Measurements from ENCODE around the gene ADORA2A. TPM values are rescaled to one million over a fixed set of nuclear protein-coding genes. Genes with fewer than 3 reads are reported as not detected.
"Not testable (repeated sequence)": the region's sequence is repeated elsewhere in the genome, so short reads cannot be mapped to it uniquely, and the experiment has no call there.

ADORA2A gene
- total RNA-seq, 2 donors from 2014 or later, result 1.9 to 2.6 TPM

DNA sequence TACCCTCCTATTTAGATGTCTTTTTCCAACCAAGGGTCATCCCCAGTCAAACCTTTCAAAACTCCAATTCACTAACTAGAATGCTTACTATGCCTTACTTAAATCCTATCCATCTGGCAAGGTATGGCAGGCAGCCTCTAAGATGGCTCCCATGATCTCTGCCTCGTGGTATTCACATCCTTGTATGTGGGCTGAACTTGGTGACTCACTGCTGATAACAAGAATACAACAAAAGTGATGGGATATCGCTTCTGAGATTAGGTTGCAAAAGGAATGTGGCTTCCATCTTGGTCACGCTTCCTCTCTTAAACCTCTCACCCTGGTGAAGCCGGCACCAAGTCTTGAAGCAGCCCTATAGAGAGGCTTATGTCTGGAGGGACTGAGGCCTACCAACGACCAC lies 38.2 kb downstream of the ADORA2A start:
- no peak for DNase-seq (ENCODE audit: low spot score)

DNA sequence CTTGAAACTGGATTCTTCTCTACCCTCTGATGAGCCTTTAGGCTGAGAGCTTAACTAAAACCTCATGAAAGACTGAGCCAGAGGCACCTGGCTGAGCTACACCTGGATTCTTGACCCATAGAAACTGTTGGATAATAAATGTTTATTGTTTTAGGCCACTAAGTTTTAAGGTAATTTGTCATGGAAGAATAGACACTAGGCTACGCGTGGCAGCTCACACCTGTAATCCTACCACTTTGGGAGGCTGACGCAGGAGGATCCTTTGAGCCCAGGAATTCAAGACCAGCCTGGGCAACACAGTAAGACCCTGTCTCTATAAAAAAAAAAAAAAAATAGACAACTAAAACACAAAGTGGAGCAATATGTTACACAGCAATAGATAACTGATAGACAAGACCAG lies 38.6 kb downstream of the ADORA2A start:
- DNase-seq (ENCODE audit: low spot score), result no peak
- intact Hi-C loops (cut with DNase I), result no loop called here

More for the DNA sequence above, 38.2 kb downstream of the ADORA2A start:
- intact Hi-C loops (cut with DNase I), result no loop called here

- intact Hi-C loops (cut with DNase I), result no loop called here
- no peak for DNase-seq (ENCODE audit: low spot score)
Observed at GRCh38 chr22:24466716-24467328, 39.4 kb downstream of the ADORA2A start.

GRCh38 chr22:24467340-24467739 lies 39.9 kb downstream of the ADORA2A start:
- intact Hi-C loops (cut with DNase I), result no loop called here
- no peak for DNase-seq (ENCODE audit: low spot score)

DNA sequence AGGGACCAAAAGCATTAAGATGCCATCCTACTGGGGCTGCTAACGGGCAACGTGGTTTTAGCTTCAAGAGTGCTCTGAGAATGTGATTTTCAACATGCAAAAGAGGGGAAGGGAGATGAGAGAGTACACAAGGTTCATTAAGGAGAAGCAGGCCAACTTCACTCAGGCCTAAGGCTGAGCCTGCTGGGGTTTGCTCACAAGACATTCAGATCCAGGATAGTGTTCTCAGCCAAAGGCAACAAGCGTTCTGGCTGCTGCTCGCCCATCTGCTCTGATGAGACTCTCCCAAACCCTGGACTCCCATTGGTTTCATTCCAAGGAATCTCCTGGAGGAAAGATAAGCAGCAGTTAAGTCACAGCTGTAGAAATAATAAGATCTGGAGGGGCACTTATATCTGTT lies 44.2 kb downstream of the ADORA2A start:
- peak; percentile 93 for DNase-seq (ENCODE audit: low spot score)
- intact Hi-C loops (cut with DNase I), result no loop called here

DNA sequence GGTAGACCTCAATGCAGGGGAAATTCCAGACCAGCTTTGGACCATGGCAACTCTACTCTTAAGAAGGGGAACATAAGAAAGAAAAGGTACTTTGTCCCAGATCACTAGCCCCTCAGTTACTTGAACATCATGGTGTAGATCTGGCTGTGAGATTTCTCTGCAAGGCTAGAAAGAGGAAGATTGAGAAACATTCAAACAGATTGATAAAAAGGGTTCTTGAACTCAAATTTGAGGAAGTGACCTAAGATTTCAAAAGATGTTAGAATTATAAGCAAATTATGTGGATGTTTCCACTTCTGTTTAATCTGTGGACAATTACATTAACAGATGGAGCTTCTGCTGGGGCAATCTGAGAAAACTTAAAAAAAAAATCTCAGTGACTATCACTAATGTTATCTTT lies 45.9 kb downstream of the ADORA2A start:
- intact Hi-C loops (cut with DNase I), result no loop called here
- DNase-seq (ENCODE audit: low spot score), result no peak

GRCh38 chr22:24474221-24474620 lies 46.8 kb downstream of the ADORA2A start:
- intact Hi-C loops (cut with DNase I), result no loop called here
- DNase-seq (ENCODE audit: low spot score), result no peak

- no peak for DNase-seq (ENCODE audit: low spot score)
- intact Hi-C loops (cut with DNase I), result no loop called here
Observed at GRCh38 chr22:24474649-24475255, 47.4 kb downstream of the ADORA2A start.

DNA sequence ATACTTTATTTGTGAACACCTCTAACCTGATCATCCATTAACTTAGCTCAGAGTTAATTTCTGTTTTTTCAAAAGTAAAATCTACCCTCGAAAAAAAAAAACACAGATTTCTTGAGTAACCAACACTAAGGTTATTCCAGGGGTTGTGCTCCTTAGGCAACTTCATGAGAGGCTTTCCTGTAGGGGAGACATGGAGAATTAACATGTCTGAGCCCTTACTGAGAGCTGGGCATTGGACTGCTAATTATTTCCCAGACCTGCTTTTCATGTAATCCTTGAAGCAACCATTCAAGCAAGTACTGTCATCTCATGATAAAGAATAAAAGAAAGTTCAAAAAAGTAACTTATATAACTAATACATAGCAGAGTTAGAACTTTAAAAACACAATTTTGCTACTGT lies 54.2 kb downstream of the ADORA2A start:
- DNase-seq (ENCODE audit: low spot score), result no peak
- intact Hi-C loops (cut with DNase I), result no loop called here

DNA sequence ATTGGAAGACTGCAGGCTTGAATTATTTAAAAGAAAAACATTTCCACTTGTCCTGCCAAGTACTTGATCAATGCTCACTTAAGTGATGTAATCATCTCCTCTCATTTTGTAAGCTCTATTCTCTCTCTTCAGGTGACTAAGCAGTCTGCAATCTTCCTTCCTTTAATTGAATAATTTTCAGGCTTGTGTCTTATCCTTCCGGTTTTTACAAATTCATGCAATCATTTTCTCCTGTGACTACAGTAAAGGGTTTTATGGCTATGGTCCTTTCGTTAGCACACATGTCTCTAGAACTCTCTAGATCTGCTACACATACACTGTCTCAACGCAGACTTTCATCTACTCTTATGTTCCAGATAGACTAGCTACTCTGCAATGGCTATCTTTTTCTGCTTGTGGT lies 55.2 kb downstream of the ADORA2A start:
- intact Hi-C loops (cut with DNase I), result no loop called here
- DNase-seq (ENCODE audit: low spot score), result no peak

DNA sequence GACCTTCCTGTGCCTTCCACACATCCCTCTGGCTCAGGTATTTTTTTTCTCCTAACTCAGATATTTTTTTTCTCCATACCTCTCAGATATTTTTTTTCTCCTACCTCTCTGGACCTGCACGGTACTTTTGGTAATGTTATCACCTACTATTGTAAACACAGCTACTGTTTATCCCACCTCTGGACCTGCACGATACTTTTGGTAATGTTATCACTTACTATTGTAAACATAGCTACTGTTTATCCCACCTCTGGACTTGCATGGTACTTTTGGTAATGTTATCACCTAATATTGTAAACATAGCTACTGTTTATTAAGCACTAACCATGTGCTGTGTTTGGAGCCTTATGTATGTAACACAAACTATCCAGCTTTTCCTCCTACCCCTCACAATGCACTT lies 55.6 kb downstream of the ADORA2A start:
- intact Hi-C loops (cut with DNase I), result no loop called here
- no peak for DNase-seq (ENCODE audit: low spot score)

GRCh38 chr22:24483976-24484545 lies 56.7 kb downstream of the ADORA2A start:
- intact Hi-C loops (cut with DNase I), result no loop called here
- no peak for DNase-seq (ENCODE audit: low spot score)

GRCh38 chr22:24485170-24485569 lies 57.8 kb downstream of the ADORA2A start:
- intact Hi-C loops (cut with DNase I), result no loop called here
- DNase-seq (ENCODE audit: low spot score), result no peak

DNA sequence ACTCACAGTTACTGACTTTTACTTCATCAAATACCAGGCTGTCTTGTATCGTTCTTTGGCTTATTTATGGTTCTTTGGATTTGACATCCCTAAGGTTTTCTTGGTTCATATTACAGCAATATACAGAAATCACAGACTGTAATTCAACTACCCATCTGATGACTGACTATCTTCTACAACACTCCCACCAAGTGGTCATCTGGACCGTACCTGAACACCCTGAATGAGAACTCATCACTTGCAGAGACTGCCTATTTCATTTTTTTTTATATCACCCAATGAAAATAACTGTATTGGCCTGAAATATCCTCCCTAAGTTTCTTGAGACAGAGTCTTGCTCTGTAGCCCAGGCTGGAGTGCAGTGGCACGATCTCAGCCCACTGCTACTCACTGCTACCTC lies 58.2 kb downstream of the ADORA2A start:
- intact Hi-C loops (cut with DNase I), result no loop called here
- no peak for DNase-seq (ENCODE audit: low spot score)

DNA sequence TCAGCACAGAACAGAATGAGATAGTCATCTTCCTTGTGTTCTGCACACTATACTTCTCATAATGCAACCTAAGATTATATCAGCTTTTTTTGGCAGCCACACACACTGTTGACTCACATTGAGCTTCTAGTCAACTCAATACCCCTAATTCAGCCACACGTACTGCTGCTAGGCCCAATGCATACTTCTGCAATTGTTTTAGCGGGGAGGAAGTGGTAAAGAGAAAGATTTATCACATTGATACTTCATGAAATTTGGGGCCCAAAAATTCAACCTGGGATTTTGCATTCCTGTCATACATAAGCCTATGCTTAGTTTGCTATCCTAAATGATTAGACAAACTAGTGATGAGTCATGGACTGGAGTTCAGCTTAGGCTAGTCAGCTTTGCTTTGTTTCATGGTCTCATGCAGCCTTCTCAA lies 59.1 kb downstream of the ADORA2A start:
- no peak for DNase-seq (ENCODE audit: low spot score)
- intact Hi-C loops (cut with DNase I), result no loop called here

DNA sequence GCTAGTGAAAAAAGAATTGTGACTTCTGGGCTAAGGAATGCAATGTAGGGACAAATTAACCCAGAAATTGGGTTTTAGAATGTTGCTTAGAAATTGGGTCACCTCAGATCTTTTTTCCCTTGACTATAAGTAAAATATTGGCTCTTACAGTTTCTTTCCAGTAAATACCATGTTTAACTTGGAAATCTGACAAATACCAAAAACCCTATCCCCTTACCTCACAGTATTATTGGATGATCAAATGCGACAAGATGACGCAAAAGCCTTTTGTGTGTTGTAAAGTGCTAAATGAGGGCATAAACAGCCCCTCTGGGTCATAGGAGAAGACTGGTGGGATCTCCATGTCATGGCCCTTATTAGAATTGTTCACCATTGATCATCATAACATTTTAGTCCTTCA lies 61.6 kb downstream of the ADORA2A start:
- DNase-seq (ENCODE audit: low spot score), result no peak
- intact Hi-C loops (cut with DNase I), result no loop called here

GRCh38 chr22:24489434-24489833 lies 62.0 kb downstream of the ADORA2A start:
- intact Hi-C loops (cut with DNase I), result not testable (repeated sequence)

More at GRCh38 chr22:24489434-24489833, 62.0 kb downstream of the ADORA2A start:
- DNase-seq (ENCODE audit: low spot score), result not testable (repeated sequence)
